Mononuclear cell (primary cell): ENCODE measurements around the gene SPART. TPM values are rescaled to one million over a fixed set of nuclear protein-coding genes. Genes with fewer than 3 reads are reported as not detected.
"Not testable (repeated sequence)": the region's sequence is repeated elsewhere in the genome, so short reads cannot be mapped to it uniquely, and the experiment has no call there.

Experiments used
- H3K27me3 ChIP-seq: 2 replicates; pipeline ENCODE4 v1.6.0; 2011; ENCODE audit warnings: low read length, control low read depth; ENCODE audit not compliant: insufficient read depth
- H3K4me1 ChIP-seq: 2 replicates; pipeline ENCODE4 v1.5.1; 2011; ENCODE audit warnings: mild to moderate bottlenecking, low read length, control low read depth; ENCODE audit not compliant: insufficient read depth
- H3K4me3 ChIP-seq: 2 replicates; pipeline ENCODE4 v1.5.1; 2011; ENCODE audit warnings: mild to moderate bottlenecking, low read length, moderate library complexity
- H3K9me3 ChIP-seq: 2 replicates; pipeline ENCODE4 v1.5.1; 2011; ENCODE audit warnings: low read depth, mild to moderate bottlenecking, control low read depth, low read length
- total RNA-seq: library from RNA; depleted of rRNA; stranded (reverse); fragments of >200 nt; gene quantifications from one replicate; pipeline ENCODE4 v1.2.3, GENCODE V29; 2012

Gene SPART
- total RNA-seq, 1 donor = 30.6 TPM

GRCh38 chr13:36310417-36311108 is 35.6 kb downstream of the SPART start:
- H3K4me1 ChIP-seq = no peaks in the 10 kb centered on the region
- no peaks in the 10 kb centered on the region for H3K27me3 ChIP-seq
- H3K4me3 ChIP-seq = no peak overlapping the region
- no peaks in the 10 kb centered on the region for H3K9me3 ChIP-seq

- Histone ChIP-seq H3K27me3 (peaks cover 13% of the 10 kb centered on the region), H3K4me1 (peaks cover 4% of the 10 kb centered on the region), H3K4me3 (no peak overlapping the region), H3K9me3 (no peaks in the 10 kb centered on the region)
Measured at GRCh38 chr13:36302289-36302688, 43.9 kb downstream of the SPART start.

DNA sequence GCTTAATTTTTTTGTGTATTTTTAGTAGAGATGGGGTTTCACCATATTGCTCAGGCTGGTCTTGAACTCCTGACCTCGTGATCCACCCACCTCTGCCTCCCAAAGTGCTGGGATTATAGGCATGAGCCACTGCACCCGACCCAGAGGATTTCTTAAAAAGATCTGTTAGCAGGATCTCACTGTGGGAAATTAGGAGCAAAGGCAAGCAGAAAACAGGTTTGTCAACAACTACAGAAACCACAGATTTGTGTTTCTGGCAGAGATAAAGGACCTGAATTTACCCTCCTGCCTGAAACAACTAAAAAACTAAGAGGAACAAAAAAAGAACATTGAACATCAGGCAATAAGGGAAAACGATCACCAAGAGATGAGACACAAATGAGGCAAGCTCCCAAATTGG is 46.7 kb downstream of the SPART start:
- H3K4me3 ChIP-seq, H3K9me3 ChIP-seq, H3K4me1 ChIP-seq: not testable (repeated sequence)
- peaks cover 21% of the 10 kb centered on the region for H3K27me3 ChIP-seq

DNA sequence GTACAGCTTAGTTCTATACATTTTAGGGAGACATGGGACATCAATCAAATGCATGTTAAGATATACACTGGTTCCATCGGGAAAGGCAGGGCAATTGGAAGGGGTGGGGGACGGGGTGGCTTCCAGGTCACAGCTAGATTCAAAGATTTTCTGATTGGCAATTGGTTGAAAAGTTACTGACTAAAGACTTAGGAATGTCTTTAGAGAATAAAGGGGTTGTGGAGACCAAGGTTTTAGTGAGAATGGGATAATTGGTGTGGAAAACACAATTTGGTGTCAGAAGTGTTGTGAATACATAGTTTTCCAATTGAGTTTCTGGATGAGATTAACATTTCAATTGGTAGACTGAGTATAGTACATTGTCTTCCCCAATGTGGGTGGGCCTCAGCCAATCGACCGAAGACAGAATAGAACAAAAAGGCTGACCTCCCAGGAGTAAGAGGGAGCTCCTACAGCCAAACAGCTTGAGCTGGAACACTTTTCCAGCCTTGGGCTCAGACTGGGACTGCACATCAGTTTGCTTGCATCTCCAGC is 47.6 kb downstream of the SPART start:
- peaks cover 7% of the 10 kb centered on the region for H3K4me1 ChIP-seq
- peaks cover 21% of the 10 kb centered on the region for H3K27me3 ChIP-seq
- no peaks in the 10 kb centered on the region for H3K9me3 ChIP-seq
- no peak overlapping the region for H3K4me3 ChIP-seq

DNA sequence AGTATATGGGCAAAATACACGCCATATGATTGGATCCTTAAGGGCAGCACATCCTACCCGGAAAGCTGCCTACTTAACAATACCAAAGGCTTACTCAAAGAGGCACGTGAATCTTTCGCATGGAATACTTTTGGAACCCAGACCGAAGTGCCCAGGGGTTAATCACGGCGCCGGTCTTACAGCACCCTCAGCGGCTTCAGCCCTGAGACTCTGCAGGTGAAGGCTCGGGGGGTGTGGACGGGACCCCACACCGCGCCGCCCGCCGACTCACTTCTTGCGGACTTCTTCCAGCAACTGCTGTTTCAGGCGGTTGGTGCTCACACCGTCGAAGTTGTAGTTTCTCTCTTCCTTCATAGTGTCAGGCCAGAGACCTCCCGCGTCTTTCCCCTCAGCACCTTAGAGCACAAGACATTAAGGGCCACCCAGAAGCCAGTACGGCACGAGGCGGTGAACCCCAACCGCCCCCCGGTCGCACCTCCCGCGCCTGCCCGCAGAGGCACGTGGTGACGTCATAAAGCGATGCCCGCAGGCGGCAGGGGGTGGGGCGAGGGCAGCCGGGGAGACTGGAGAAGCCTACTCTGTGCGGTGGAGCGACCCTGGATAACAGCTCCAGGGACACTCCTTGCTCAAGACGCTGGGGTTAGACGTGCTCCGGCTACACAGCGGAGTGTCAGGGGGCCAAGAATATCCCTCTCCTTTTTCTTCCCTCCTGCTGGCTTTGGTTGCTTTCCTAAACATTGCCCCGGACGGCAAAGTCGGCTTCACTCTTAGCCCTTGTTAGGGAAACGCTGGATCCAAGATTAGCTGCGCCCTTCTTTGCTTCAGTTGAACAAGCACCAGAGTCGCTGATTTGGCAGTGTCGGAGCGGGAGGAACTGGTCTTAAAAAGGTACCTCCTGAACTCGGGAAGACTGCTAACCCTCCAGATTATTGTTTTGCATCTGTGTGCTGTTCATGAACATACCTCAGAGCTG is 48.5 kb downstream of the SPART start, which contains the start of gene CCDC169:
Gene CCDC169, minus strand, starts transcription at position 449 of the 973 bp plus-strand sequence. Its CDS starts 95 bp downstream, at position 354.
- peak within 1 kb of the TSS; percentile 50 for H3K4me3 ChIP-seq
- peaks cover 7% of the 10 kb centered on the region for H3K4me1 ChIP-seq
- no peaks in the 10 kb centered on the region for H3K9me3 ChIP-seq
- H3K27me3 ChIP-seq = peaks cover 21% of the 10 kb centered on the region

DNA sequence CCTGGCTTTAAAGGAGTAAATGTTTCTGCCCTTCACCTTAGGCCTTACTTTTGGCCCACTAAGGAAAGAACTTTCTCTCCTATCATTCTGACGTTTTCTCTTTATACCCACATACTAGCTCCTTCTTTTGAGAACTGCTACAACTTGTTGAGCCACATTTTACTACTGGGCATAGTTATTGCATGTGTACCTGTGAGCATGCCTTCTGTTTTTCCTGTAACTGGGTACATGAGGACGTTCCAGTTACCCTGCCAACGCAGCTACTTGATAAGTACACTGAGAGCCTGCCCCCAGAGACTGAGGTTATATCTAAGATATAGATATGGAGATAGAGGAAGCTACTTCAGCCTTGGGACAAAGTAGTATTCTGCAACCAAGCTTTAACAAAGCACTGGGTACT is 52.1 kb downstream of the SPART start:
- Histone ChIP-seq H3K9me3 (no peaks in the 10 kb centered on the region), H3K4me1 (peaks cover 7% of the 10 kb centered on the region), H3K27me3 (peaks cover 20% of the 10 kb centered on the region), H3K4me3 (no peak overlapping the region)

- no peak overlapping the region for H3K4me3 ChIP-seq
- peaks cover 14% of the 10 kb centered on the region for H3K27me3 ChIP-seq
- no peaks in the 10 kb centered on the region for H3K9me3 ChIP-seq
- peaks cover 7% of the 10 kb centered on the region for H3K4me1 ChIP-seq
Measured at GRCh38 chr13:36293497-36293896, 52.7 kb downstream of the SPART start.

DNA sequence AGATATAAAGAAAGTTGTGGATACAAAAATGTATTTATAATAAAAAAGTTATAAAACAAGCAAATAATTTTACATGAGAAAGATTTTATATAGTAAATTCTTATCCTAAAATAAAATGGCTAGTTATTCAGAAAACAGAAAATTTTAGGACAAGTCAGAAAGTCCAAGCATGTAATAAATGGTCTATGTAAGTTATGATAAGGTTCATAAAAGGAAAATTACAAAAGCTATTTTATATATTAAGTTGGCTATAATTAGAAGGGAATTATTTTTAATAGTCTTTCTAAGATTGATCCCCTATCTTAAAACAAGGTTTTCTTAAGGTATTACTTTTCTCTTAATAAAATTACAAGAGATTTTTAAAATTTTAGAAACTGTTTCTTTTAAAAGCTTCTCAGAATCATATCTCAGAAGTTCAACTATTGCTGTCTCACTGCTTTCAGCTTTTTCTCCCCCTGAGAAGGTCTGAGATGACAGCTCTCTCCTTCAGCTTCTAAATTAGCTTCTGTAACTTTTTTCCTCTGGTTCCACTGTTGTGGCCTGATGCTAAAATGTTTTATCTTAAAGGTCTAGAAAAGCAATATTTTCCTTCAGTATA is 57.3 kb downstream of the SPART start:
- no peaks in the 10 kb centered on the region for H3K9me3 ChIP-seq
- H3K4me1 ChIP-seq = no peaks in the 10 kb centered on the region
- no peaks in the 10 kb centered on the region for H3K27me3 ChIP-seq
- H3K4me3 ChIP-seq = no peak overlapping the region

GRCh38 chr13:36286006-36286405 is 60.2 kb downstream of the SPART start:
- Histone ChIP-seq H3K9me3 (no peaks in the 10 kb centered on the region), H3K27me3 (no peaks in the 10 kb centered on the region)

DNA sequence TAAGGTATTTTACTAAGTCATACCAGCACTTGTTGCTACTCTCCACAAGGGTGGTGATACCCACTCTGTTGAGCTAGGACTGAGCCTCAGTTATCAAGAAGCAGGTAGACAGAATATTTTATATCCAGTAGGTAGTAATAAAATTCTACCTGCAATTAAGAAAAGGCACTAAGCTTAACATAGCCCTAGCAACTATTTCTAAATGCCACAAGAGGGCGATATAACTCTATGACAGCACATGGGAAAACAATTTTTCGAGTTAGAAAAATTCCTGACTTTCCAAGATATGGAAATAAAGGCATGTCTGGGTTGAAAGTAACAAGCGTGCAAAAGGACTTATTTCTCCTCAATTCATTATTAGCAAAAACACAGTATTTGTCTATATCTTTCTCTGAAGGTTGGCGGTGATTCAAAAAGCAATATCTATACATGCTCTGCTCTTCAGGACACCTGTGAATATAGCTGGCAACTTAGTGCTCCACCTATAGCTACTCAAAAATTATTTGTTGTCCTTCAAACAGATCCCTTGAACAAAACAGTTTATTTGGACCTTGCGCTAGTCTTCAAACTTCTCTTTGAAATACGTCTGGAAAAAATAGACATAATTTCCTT is 63.3 kb downstream of the SPART start:
- H3K4me1 ChIP-seq = no peaks in the 10 kb centered on the region
- no peaks in the 10 kb centered on the region for H3K9me3 ChIP-seq
- no peak overlapping the region for H3K4me3 ChIP-seq
- no peaks in the 10 kb centered on the region for H3K27me3 ChIP-seq

More at GRCh38 chr13:36286006-36286405, 60.2 kb downstream of the SPART start:
- Histone ChIP-seq H3K4me1 (no peaks in the 10 kb centered on the region), H3K4me3 (no peak overlapping the region)

DNA sequence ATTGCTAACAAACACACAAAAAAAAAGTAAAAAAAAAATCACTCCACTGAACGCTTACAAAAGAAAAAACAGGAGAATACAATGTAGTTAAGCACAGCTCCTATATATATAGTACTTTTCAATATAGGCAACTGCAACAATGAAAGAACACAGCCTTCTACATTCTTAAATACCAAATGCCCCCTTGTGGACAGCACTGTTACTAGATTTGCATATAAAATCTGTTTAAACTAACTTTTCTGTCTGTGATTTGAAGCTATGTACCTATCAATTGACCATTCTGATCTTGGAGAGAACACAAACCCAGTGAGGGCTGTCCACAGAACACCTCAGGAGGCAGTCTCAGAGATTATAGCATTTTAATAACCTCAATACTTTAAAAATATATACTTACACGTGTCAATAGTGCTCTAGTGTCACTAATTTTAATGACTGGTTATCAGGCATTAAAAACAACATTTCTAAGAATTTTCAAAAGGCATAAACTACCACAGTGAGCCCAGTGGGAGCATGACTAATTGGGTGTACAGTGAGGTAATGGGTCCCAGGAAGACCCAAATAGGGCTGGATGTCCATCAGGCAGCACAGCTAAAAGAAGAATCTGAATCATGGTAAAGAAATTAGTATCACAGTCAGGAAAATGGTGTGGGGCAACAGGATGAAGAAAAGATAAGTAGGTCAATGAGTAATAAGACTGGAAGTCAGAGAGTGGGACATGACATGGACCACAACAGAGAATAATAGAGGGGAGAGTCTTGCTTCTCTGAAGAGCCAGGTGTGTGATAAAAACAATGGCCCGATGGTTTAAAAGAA is 70.8 kb downstream of the SPART start:
- Histone ChIP-seq H3K27me3 (no peaks in the 10 kb centered on the region), H3K4me1 (no peaks in the 10 kb centered on the region), H3K4me3 (no peak overlapping the region), H3K9me3 (no peaks in the 10 kb centered on the region)

DNA sequence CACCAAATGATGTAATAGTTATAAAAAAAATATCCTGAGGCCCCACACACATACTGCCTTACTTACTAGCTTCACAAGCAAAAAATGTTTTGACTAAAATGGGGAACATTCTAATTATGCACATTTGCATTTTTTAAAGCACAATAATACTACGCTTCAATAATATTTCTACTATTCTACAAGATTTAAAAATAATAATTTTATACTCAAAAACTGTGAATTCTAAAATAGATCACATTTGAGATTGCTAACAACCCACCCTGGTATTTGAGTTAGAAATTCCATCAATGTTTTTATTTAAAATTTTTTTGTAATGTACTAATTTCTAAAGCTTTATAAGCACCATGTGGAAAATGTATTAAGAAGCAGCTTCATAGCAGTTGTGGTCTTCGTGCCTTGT is 72.8 kb downstream of the SPART start:
- H3K4me1 ChIP-seq = no peaks in the 10 kb centered on the region
- H3K27me3 ChIP-seq = no peaks in the 10 kb centered on the region
- no peaks in the 10 kb centered on the region for H3K9me3 ChIP-seq
- H3K4me3 ChIP-seq = no peak overlapping the region

DNA sequence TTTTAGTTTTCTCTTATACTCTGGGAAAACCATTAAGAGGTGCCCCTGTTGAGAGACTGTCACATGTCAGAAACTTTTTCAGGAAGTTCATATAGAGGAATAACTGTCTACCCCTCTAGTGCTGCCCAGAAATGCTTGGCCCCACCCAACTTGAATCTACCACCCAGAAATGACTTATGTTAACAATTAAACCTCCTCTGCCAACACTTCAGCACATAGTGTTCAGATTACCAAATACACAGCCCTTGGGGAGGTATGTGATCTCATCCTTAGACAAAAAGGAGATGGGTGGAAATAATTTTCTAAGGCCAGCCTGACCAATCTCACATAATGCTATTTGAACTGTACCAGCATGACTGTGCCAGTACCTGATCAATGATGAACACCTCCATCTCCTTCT is 84.2 kb downstream of the SPART start:
- H3K9me3 ChIP-seq = no peaks in the 10 kb centered on the region
- no peak overlapping the region for H3K4me3 ChIP-seq
- H3K4me1 ChIP-seq = no peaks in the 10 kb centered on the region

DNA sequence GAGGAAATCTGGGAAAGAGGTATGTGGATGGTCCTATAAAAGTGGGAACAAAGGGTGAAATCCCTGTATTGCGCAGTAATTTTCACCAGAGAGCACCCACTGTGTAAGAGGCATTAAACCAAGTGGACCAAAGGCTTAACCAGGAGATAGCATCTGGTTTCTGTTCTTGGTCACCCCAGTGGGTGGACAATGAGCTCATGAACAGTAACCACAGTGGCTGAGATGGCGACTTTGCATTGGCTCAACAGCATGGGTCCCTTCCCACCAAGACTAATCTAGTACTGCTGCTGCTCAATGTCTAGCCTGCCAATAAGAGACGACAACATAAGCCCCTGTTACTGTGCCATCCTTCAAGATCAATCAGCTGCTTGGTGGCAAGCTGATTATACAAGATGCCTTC is 85.2 kb downstream of the SPART start:
- H3K9me3 ChIP-seq = no peaks in the 10 kb centered on the region
- H3K27me3 ChIP-seq = no peaks in the 10 kb centered on the region
- no peak overlapping the region for H3K4me3 ChIP-seq
- H3K4me1 ChIP-seq = no peaks in the 10 kb centered on the region

More for the DNA sequence above, 84.2 kb downstream of the SPART start:
- no peaks in the 10 kb centered on the region for H3K27me3 ChIP-seq
